PC-3 (cell line): Measurements from ENCODE around the gene UBE2H. TPM values are rescaled to one million over a fixed set of nuclear protein-coding genes. Genes with fewer than 3 reads are reported as not detected.
"Not testable (repeated sequence)": the region's sequence is repeated elsewhere in the genome, so short reads cannot be mapped to it uniquely, and the experiment has no call there.

ENCODE experiments used
- ATAC-seq: fragments of 200-7000 bp; cut with Tn5 transposase; 2 replicates; pipeline ENCODE4 v1.9.1; 2020; ENCODE audit warnings: mild to moderate bottlenecking, moderate library complexity
- BruUV-seq: library from RNA; stranded (reverse); fragments of 400-500 nt; replicated peaks from 2 replicates; lab custom pipeline; 2021; lab: Mats Ljungman, UMichigan
- CTCF ChIA-PET: fragments of 300-600 bp; sonication (Branson Sonifier 250); formaldehyde crosslinking; loops from one replicate; lab custom pipeline; 2022; ENCODE audit warnings: antibody characterized with exemption; lab: Charles Lee
- POLR2A ChIA-PET: fragments of 300-600 bp; sonication (Branson Sonifier 250); formaldehyde crosslinking; loops from one replicate; lab custom pipeline; 2022; ENCODE audit warnings: antibody characterized with exemption; ENCODE audit not compliant: unreplicated experiment; lab: Charles Lee
- DNase-seq: peaks from one replicate; pipeline ENCODE4 v3.0.0-alpha.2; 2015
- H2AFZ ChIP-seq: fragments of 300-600 bp; sonication (generic); 2 replicates; pipeline ENCODE4 v1.6.0; 2016; ENCODE audit warnings: antibody characterized with exemption, low read length
- H3F3A ChIP-seq: fragments of 300-600 bp; sonication (generic); one replicate; pipeline ENCODE4 v1.6.0; 2017; ENCODE audit warnings: antibody characterized with exemption, low read length, control low read depth, mild to moderate bottlenecking; ENCODE audit not compliant: unreplicated experiment
- H3K27ac ChIP-seq: fragments of 300-600 bp; sonication (generic); 2 replicates; pipeline ENCODE4 v1.5.1; 2016; ENCODE audit warnings: mild to moderate bottlenecking, low read length
- H3K27me3 ChIP-seq: fragments of 300-600 bp; sonication (generic); 2 replicates; pipeline ENCODE4 v1.6.1; 2016; ENCODE audit warnings: low read length, mixed read lengths
- H3K36me3 ChIP-seq: fragments of 300-600 bp; sonication (generic); 2 replicates; pipeline ENCODE4 v1.6.1; 2016; ENCODE audit warnings: low read depth, mixed run types, low read length, mixed read lengths
- H3K4me1 ChIP-seq: fragments of 300-600 bp; sonication (generic); 2 replicates; pipeline ENCODE4 v1.5.1; 2016; ENCODE audit warnings: low read length; ENCODE audit not compliant: insufficient read depth
- H3K4me2 ChIP-seq: fragments of 300-600 bp; sonication (generic); 2 replicates; pipeline ENCODE4 v1.6.0; 2016; ENCODE audit warnings: low read length
- H3K4me3 ChIP-seq: fragments of 300-600 bp; sonication (generic); 2 replicates; pipeline ENCODE4 v1.5.1; 2016; ENCODE audit warnings: mild to moderate bottlenecking, low read length, mixed read lengths
- H3K79me2 ChIP-seq: fragments of 300-600 bp; sonication (generic); 2 replicates; pipeline ENCODE4 v1.6.1; 2017; ENCODE audit warnings: low read length, mixed read lengths
- H3K9ac ChIP-seq: fragments of 300-600 bp; sonication (generic); 2 replicates; pipeline ENCODE4 v1.6.0; 2016; ENCODE audit warnings: mild to moderate bottlenecking, low read length
- H3K9me2 ChIP-seq: fragments of 300-600 bp; sonication (generic); replicated peaks from 2 replicates; pipeline ENCODE4 v1.6.1; 2016; ENCODE audit warnings: mixed run types, low read length, mixed read lengths
- H3K9me3 ChIP-seq: fragments of 300-600 bp; sonication (generic); 2 replicates; pipeline ENCODE4 v1.6.1; 2016; ENCODE audit warnings: low read length, mixed read lengths
- H4K20me1 ChIP-seq: fragments of 300-600 bp; sonication (generic); 2 replicates; pipeline ENCODE4 v1.6.1; 2016; ENCODE audit warnings: low read length, mixed read lengths
- CTCF ChIP-seq: fragments of 300-600 bp; sonication (generic); conservative IDR thresholded peaks from 2 replicates; pipeline ENCODE4 v1.5.1; 2017; ENCODE audit warnings: antibody characterized with exemption, low read depth, mild to moderate bottlenecking, low read length
- EZH2 ChIP-seq: fragments of 300-600 bp; sonication (generic); IDR thresholded peaks from one replicate; pipeline ENCODE4 v1.6.1; 2017; ENCODE audit warnings: antibody characterized with exemption, mild to moderate bottlenecking, low read length; ENCODE audit not compliant: unreplicated experiment
- EZH2phosphoT487 ChIP-seq: fragments of 300-600 bp; sonication (generic); IDR thresholded peaks from 2 replicates; pipeline ENCODE4 v1.6.1; 2018; ENCODE audit warnings: mild to moderate bottlenecking, antibody characterized with exemption, low read length, borderline replicate concordance
- intact Hi-C: fragments of 100-400 bp; cut with micrococcal nuclease; formaldehyde crosslinking; loops from 2 replicates; pipeline ENCODE4 v1.9.0; 2023
- total RNA-seq: library from RNA; depleted of rRNA; stranded (reverse); fragments of >200 nt; gene quantifications from 2 replicates; pipeline ENCODE4 v1.2.3, GENCODE V29; 2014

The UBE2H gene
- total RNA-seq, 1 experiment from 2014 or later: 62.5 TPM

GRCh38 chr7:129836983-129837382 is 115.8 kb downstream of the UBE2H start:
- Histone ChIP-seq H3K9me3 (no peaks in the 10 kb centered on the region), H3K4me3 (no peak overlapping the region), H3K36me3 (peaks cover 8% of the 10 kb centered on the region), H3K9me2 (no peaks in the 10 kb centered on the region), H3K4me1 (peaks cover 4% of the 10 kb centered on the region; the same call in 1 of the 2 replicates), H3K9ac (no peak overlapping the region), H2AFZ (no peak overlapping the region), H3K4me2 (no peak overlapping the region), H3F3A (no peaks in the 10 kb centered on the region), H3K27me3 (no peaks in the 10 kb centered on the region), H3K79me2 (no peaks in the 10 kb centered on the region), H3K27ac (no peak overlapping the region), H4K20me1 (no peaks in the 10 kb centered on the region)
- no TSS peak for BruUV-seq
- TF ChIP-seq CTCF (no peak), EZH2phosphoT487 (no peak), EZH2 (no peak)
- DNase-seq (no peak), ATAC-seq (no peak)
- POLR2A ChIA-PET: interaction anchor here (0.6 kb wide), 1 partner anchor 20 kb away, joined by 3 read pairs; no protein-coding TSS in a partner anchor
- CTCF ChIA-PET: interaction anchor here (0.6 kb wide), 1 partner anchor 203 kb away, joined by 5 read pairs; no protein-coding TSS in a partner anchor
- intact Hi-C loops: no loop called here

GRCh38 chr7:129835569-129835968 is 117.2 kb downstream of the UBE2H start:
- ChIA-PET POLR2A (no interaction called here), CTCF (no interaction called here)
- no peak overlapping the region for H3K9ac ChIP-seq
- intact Hi-C loops: no loop called here
- no peak overlapping the region for H3K27ac ChIP-seq
- peaks cover 8% of the 10 kb centered on the region for H3K36me3 ChIP-seq
- H3K27me3 ChIP-seq: no peaks in the 10 kb centered on the region
- no peak overlapping the region for H3K4me3 ChIP-seq
- no TSS peak for BruUV-seq
- H4K20me1 ChIP-seq: no peaks in the 10 kb centered on the region
- H3K9me3 ChIP-seq: no peaks in the 10 kb centered on the region
- peaks cover 18% of the 10 kb centered on the region for H3K4me1 ChIP-seq
- H3F3A ChIP-seq: no peaks in the 10 kb centered on the region
- TF ChIP-seq CTCF (no peak), EZH2phosphoT487 (no peak), EZH2 (no peak)
- H3K9me2 ChIP-seq: no peaks in the 10 kb centered on the region
- H2AFZ ChIP-seq: no peak overlapping the region
- H3K79me2 ChIP-seq: no peaks in the 10 kb centered on the region
- H3K4me2 ChIP-seq: no peak overlapping the region
- no peak for DNase-seq
- ATAC-seq: no peak

GRCh38 chr7:129833353-129833752 is 119.4 kb downstream of the UBE2H start:
- H3K9ac ChIP-seq, BruUV-seq, ATAC-seq, H3K9me3 ChIP-seq, H3K9me2 ChIP-seq, DNase-seq, H3K4me2 ChIP-seq, H2AFZ ChIP-seq, H3K27ac ChIP-seq, POLR2A ChIA-PET, H3K4me3 ChIP-seq, H3K27me3 ChIP-seq, H3F3A ChIP-seq, H3K79me2 ChIP-seq, intact Hi-C loops, CTCF ChIA-PET, H4K20me1 ChIP-seq, H3K36me3 ChIP-seq: not testable (repeated sequence)
- H3K4me1 ChIP-seq: peaks cover 29% of the 10 kb centered on the region
